ENCODE measurements around the gene PSMA6.

- TF ChIP-seq CTCF (IDR thresholded peaks at IDR 0.05), result no peak
- TF ChIP-seq POLR2A (IDR thresholded peaks at IDR 0.05), result no peak
These were observed 49.2 kb downstream of the PSMA6 start for GRCh38 chr14:35341454-35341750.
